T-helper 2 cell treated with Interferon-gamma antibody and Interleukin-4, amounts not matched to agents 5 μg/mL and 100 μg/mL, for 36 hours (primary cell): ENCODE measurements around the gene GCGR.

Experiments used
- DNase-seq: peaks from one replicate; pipeline ENCODE4 v3.0.0; 2021; ENCODE audit warnings: low spot score
- H3K27ac Mint-ChIP-seq: one replicate; pipeline ENCODE4 v1.8.0; 2021; ENCODE audit warnings: mild to moderate bottlenecking, mixed read lengths
- H3K27me3 Mint-ChIP-seq: one replicate; pipeline ENCODE4 v1.8.0; 2021; ENCODE audit warnings: low read depth, mixed read lengths
- H3K36me3 Mint-ChIP-seq: one replicate; pipeline ENCODE4 v1.8.0; 2021; ENCODE audit warnings: low read depth, mixed read lengths
- H3K4me1 Mint-ChIP-seq: one replicate; pipeline ENCODE4 v1.8.0; 2021; ENCODE audit warnings: low read depth, mixed read lengths
- H3K4me3 Mint-ChIP-seq: one replicate; pipeline ENCODE4 v1.8.0; 2022; ENCODE audit warnings: mild to moderate bottlenecking, moderate library complexity, mixed read lengths
- H3K9me3 Mint-ChIP-seq: one replicate; pipeline ENCODE4 v1.8.0; 2021; ENCODE audit warnings: mixed read lengths

GCGR gene

GRCh38 chr17:81844327-81844851 lies 40.4 kb downstream of the GCGR start:
- H3K27me3 Mint-ChIP-seq: no peaks in the 10 kb centered on the region
- no peaks in the 10 kb centered on the region for H3K9me3 Mint-ChIP-seq
- H3K4me3 Mint-ChIP-seq: no peak overlapping the region
- H3K4me1 Mint-ChIP-seq: no peaks in the 10 kb centered on the region
- no peak overlapping the region for H3K27ac Mint-ChIP-seq
- peaks cover 32% of the 10 kb centered on the region for H3K36me3 Mint-ChIP-seq
- no peak for DNase-seq

DNA sequence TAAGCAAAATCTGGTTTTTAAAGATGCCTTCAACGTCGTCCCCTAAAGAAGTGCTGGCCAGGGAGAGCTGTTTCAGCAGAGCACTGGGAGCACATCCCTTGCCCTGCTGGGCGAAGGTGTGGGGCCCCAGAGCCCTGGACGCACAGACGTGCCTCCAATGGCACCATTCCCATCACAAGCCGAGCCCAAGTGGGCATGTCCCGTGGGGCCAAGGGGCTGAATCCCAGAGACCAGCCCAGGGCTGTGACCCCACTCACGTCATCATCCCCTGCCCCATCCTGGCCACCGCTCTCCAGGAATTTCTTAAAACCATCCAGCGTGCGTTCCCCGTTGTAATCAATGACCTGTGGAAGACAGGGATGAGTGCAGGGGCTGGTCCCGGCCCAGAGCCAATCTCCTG lies 40.9 kb downstream of the GCGR start:
- no peak overlapping the region for H3K4me3 Mint-ChIP-seq
- H3K4me1 Mint-ChIP-seq: no peaks in the 10 kb centered on the region
- no peaks in the 10 kb centered on the region for H3K27me3 Mint-ChIP-seq
- peaks cover 32% of the 10 kb centered on the region for H3K36me3 Mint-ChIP-seq
- no peaks in the 10 kb centered on the region for H3K9me3 Mint-ChIP-seq
- no peak overlapping the region for H3K27ac Mint-ChIP-seq
- no peak for DNase-seq

- H3K36me3 Mint-ChIP-seq: peaks cover 32% of the 10 kb centered on the region
- no peaks in the 10 kb centered on the region for H3K4me1 Mint-ChIP-seq
- H3K27me3 Mint-ChIP-seq: no peaks in the 10 kb centered on the region
- no peaks in the 10 kb centered on the region for H3K9me3 Mint-ChIP-seq
- no peak for DNase-seq
- H3K27ac Mint-ChIP-seq: no peak overlapping the region
- H3K4me3 Mint-ChIP-seq: no peak overlapping the region
These were observed 41.4 kb downstream of the GCGR start for GRCh38 chr17:81845361-81845760.

DNA sequence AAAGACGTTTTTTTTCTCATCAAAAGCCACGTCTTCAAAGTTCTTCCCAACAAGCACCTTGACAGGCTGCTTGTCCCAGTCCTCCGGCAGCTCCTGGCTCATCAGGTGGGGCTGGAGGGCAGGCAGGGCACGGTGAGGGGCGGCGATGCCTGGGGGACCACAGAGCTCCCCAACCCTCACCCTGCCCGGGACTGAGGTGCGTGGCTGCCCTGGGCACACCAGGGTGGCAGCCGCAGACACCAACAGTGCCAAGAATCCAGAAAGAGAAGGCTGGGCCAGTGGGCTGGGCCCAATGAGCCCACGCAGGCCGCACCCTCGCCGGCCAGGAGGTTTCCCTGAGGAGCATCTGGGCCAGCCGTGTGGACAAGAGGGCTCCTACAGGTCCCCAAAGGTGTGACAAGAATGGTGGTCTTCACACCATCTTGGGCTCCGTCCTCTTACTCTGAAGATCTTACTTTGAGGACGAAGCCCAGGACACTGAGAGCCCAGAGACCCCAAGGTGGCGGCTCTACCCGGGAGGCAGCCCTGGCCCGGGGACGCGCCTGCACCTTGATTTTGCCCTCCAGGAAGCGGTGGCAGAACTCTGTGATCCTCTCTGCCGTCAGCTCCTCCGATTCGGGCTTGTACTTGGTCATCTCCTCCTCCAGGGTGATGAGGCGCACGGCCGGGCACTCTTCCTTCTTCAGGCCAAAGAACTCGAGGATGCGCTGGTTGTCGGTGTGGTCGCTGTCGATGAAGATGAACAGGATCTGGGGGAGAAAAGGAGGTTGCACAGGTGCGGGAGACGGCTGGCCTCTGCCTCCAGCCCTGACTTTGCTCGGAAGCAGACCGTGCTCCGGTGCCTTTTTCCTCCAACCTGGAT lies 42.2 kb downstream of the GCGR start:
- no peak for DNase-seq
- Mint-ChIP-seq H3K36me3 (peaks cover 35% of the 10 kb centered on the region), H3K4me1 (no peaks in the 10 kb centered on the region), H3K27ac (no peak overlapping the region), H3K9me3 (no peaks in the 10 kb centered on the region), H3K4me3 (no peak overlapping the region), H3K27me3 (no peaks in the 10 kb centered on the region)

DNA sequence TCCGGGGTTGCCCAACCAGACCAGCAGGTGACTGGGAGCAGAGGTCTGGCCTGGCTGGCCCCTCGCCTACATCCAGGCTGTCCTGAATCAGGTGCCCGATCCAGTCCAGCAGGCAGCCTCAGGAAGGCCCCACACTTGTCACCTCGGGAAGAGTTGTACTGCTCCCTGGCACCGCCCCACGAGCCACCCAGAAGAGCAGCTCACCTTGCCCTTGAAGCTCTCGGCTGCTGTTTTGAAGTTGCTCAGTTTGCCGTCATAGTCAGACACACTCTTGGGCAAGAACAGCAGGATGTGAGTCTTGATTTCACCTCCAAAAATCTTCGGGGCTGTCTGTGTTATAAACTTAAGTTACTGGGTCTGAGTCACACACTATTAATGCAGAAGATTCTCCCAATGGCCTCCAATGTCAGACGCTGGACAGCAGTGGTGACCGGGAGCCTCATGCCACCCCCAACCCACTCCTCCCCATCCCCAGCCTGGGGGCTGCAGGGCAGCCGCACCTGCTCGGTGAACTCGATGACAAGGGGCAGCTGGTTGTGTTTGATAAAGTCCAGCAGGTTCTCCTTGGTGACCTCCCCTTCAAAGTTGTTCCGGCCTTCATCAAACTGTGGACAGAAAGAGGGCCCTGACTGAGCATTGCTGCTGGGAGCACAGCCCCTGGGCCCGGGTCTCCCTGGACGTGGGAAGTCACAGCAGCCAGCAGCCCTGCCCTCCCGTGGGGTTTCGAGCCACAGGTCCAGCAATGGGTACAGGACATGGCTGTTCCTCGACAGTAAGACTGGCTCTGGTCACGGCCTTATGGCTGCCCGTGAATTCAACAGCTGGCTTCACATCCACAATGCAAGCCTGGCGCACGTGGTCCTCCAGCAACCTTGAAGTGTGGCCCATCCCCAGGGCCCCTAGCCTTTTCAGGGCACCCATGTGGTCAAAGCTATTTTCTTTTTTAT lies 43.1 kb downstream of the GCGR start:
- no peak for DNase-seq
- H3K9me3 Mint-ChIP-seq: no peaks in the 10 kb centered on the region
- H3K27me3 Mint-ChIP-seq: no peaks in the 10 kb centered on the region
- no peak overlapping the region for H3K27ac Mint-ChIP-seq
- peaks cover 44% of the 10 kb centered on the region for H3K36me3 Mint-ChIP-seq
- no peaks in the 10 kb centered on the region for H3K4me1 Mint-ChIP-seq
- H3K4me3 Mint-ChIP-seq: no peak overlapping the region

DNA sequence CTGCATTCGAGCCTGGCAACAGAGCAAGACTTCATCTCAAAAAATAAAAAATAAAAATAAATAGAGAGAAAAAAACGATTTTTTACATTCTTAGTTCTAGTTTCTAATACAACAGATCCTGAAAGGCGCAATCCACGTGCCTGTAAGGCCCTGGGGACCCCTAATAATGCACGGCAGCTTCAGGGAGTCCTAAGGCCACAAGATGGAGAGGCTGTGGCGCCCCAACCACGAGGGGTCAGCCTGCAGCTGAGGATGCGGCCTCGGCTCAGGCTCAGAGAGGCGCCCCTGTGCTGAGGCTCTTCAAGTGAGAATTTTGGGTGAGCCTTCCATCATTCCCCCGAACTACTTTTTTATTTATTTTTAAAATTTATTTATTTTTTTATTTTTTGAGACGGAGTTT lies 45.5 kb downstream of the GCGR start:
- Mint-ChIP-seq H3K9me3 (no peaks in the 10 kb centered on the region), H3K27me3 (no peaks in the 10 kb centered on the region), H3K27ac (no peak overlapping the region), H3K4me3 (no peak overlapping the region), H3K36me3 (peaks cover 53% of the 10 kb centered on the region), H3K4me1 (peaks cover 4% of the 10 kb centered on the region)
- no peak for DNase-seq

GRCh38 chr17:81851423-81851822 lies 47.5 kb downstream of the GCGR start:
- no peaks in the 10 kb centered on the region for H3K9me3 Mint-ChIP-seq
- no peak overlapping the region for H3K27ac Mint-ChIP-seq
- no peak overlapping the region for H3K4me3 Mint-ChIP-seq
- H3K27me3 Mint-ChIP-seq: no peaks in the 10 kb centered on the region
- no peak for DNase-seq
- peaks cover 51% of the 10 kb centered on the region for H3K36me3 Mint-ChIP-seq
- peaks cover 8% of the 10 kb centered on the region for H3K4me1 Mint-ChIP-seq

DNA sequence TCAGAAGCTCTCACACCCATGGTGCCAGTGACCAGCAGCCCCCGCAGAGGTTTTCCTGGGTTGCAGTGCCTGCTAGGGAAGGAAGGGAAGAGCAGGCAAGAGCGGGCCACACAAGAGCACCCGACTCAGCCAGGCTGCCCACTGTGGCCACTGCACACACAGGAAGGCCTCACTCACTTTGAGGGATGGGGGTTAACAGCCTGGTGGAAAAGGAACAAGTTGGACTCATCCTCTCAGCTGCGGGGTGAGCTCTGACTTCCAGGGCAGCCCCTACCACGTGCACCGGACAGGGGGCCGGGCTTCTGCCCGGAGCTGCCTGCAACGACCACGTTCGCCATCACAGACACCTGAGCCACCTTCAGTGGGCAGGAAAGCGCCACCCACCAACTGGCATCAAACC lies 48.3 kb downstream of the GCGR start:
- H3K9me3 Mint-ChIP-seq: no peaks in the 10 kb centered on the region
- peaks cover 48% of the 10 kb centered on the region for H3K36me3 Mint-ChIP-seq
- H3K4me3 Mint-ChIP-seq: no peak overlapping the region
- H3K4me1 Mint-ChIP-seq: peaks cover 8% of the 10 kb centered on the region
- no peak overlapping the region for H3K27ac Mint-ChIP-seq
- no peak for DNase-seq
- no peaks in the 10 kb centered on the region for H3K27me3 Mint-ChIP-seq

- peaks cover 25% of the 10 kb centered on the region for H3K4me1 Mint-ChIP-seq
- no peak for DNase-seq
- H3K27ac Mint-ChIP-seq: no peak overlapping the region
- no peaks in the 10 kb centered on the region for H3K27me3 Mint-ChIP-seq
- no peak overlapping the region for H3K4me3 Mint-ChIP-seq
- H3K9me3 Mint-ChIP-seq: no peaks in the 10 kb centered on the region
- H3K36me3 Mint-ChIP-seq: peaks cover 64% of the 10 kb centered on the region
These were observed 51.2 kb downstream of the GCGR start for GRCh38 chr17:81854974-81855774.

GRCh38 chr17:81858170-81858966 lies 54.4 kb downstream of the GCGR start:
- Mint-ChIP-seq H3K4me1 (peaks cover 28% of the 10 kb centered on the region), H3K4me3 (peak overlapping the region; percentile 93), H3K27ac (no peak overlapping the region)

GRCh38 chr17:81858967-81859905 lies 55.3 kb downstream of the GCGR start:
- Mint-ChIP-seq H3K27me3 (no peaks in the 10 kb centered on the region), H3K4me1 (peaks cover 33% of the 10 kb centered on the region), H3K9me3 (no peaks in the 10 kb centered on the region), H3K4me3 (peak overlapping the region; percentile 93), H3K27ac (peak overlapping the region; percentile 84), H3K36me3 (peaks cover 54% of the 10 kb centered on the region)
- DNase-seq: no peak

More at GRCh38 chr17:81858170-81858966, 54.4 kb downstream of the GCGR start:
- no peak for DNase-seq
- H3K27me3 Mint-ChIP-seq: no peaks in the 10 kb centered on the region
- H3K9me3 Mint-ChIP-seq: no peaks in the 10 kb centered on the region
- H3K36me3 Mint-ChIP-seq: peaks cover 56% of the 10 kb centered on the region
